CD4-positive, alpha-beta T cell (primary cell): ENCODE data around the gene UGT1A5. TPM values are rescaled to one million over a fixed set of nuclear protein-coding genes. Genes with fewer than 3 reads are reported as not detected.

Source experiments
- ATAC-seq: fragments of 200-7000 bp; cut with Tn5 transposase; one replicate; pipeline ENCODE4 v1.10.0; 2022; ENCODE audit warnings: mild to moderate bottlenecking; ENCODE audit not compliant: poor library complexity
- CTCF ChIA-PET: fragments of 350-600 bp; sonication (Branson Sonifier 250); formaldehyde crosslinking; loops from one replicate; lab custom pipeline; 2021; ENCODE audit warnings: antibody characterized with exemption, inconsistent platforms; lab: Charles Lee
- POLR2A ChIA-PET: fragments of 350-600 bp; sonication (Branson Sonifier 250); formaldehyde crosslinking; loops from one replicate; lab custom pipeline; 2021; ENCODE audit warnings: antibody characterized with exemption, inconsistent platforms; lab: Charles Lee
- DNase-seq, 14 experiments: peaks; one replicate each; pipeline ENCODE4 v3.0.0-alpha.2; 2013 to 2020; ENCODE audit warnings: mixed read lengths in 2 of 14
- H3K27ac ChIP-seq, 2 donors: one replicate each; pipeline versions ENCODE4 v1.5.1 to v1.7.0; 2013; ENCODE audit warnings: low read length in 2 of 2, low read depth in 1 of 2, mild to moderate bottlenecking in 1 of 2
- H3K27me3 ChIP-seq, 2 experiments: 1 replicate in 1 of 2; 2 replicates in 1 of 2; pipeline versions ENCODE4 v1.6.1 to v1.7.0; 2013; ENCODE audit warnings: low read length in 2 of 2, control low read depth in 1 of 2, mild to moderate bottlenecking in 1 of 2, moderate library complexity in 1 of 2; ENCODE audit not compliant: insufficient read depth in 2 of 2, control insufficient read depth in 1 of 2
- H3K36me3 ChIP-seq: one replicate; pipeline ENCODE4 v1.6.1; 2013; ENCODE audit warnings: low read length, control low read depth; ENCODE audit not compliant: insufficient read depth
- H3K4me1 ChIP-seq: one replicate; pipeline ENCODE4 v1.6.1; 2013; ENCODE audit warnings: low read length, control low read depth; ENCODE audit not compliant: insufficient read depth
- H3K4me3 ChIP-seq: one replicate; pipeline ENCODE4 v1.5.1; 2013; ENCODE audit warnings: mild to moderate bottlenecking, low read length, moderate library complexity
- H3K9me3 ChIP-seq, 2 experiments: 1 replicate in 1 of 2; 2 replicates in 1 of 2; pipeline versions ENCODE4 v1.6.1 to v1.7.0; 2013; ENCODE audit warnings: low read length in 2 of 2, mild to moderate bottlenecking in 2 of 2, control low read depth in 1 of 2, moderate library complexity in 1 of 2; ENCODE audit not compliant: control insufficient read depth in 1 of 2, insufficient read depth in 1 of 2
- H3K27ac Mint-ChIP-seq: one replicate; pipeline ENCODE4 v1.8.0; 2020; ENCODE audit warnings: mixed read lengths
- H3K27me3 Mint-ChIP-seq: one replicate; pipeline ENCODE4 v1.8.0; 2021; ENCODE audit warnings: mixed read lengths
- H3K36me3 Mint-ChIP-seq: one replicate; pipeline ENCODE4 v1.8.0; 2021; ENCODE audit warnings: low read depth, mixed read lengths
- H3K4me1 Mint-ChIP-seq: one replicate; pipeline ENCODE4 v1.8.0; 2021; ENCODE audit warnings: low read depth, mixed read lengths
- H3K4me3 Mint-ChIP-seq: one replicate; pipeline ENCODE4 v1.8.0; 2020; ENCODE audit warnings: mild to moderate bottlenecking, mixed read lengths
- H3K9me3 Mint-ChIP-seq: one replicate; pipeline ENCODE4 v1.8.0; 2020; ENCODE audit warnings: mixed read lengths
- CTCF ChIP-seq: fragments of 200-600 bp; IDR thresholded peaks from one replicate; pipeline ENCODE4 v1.8.0; 2022; ENCODE audit warnings: antibody characterized with exemption, mild to moderate bottlenecking
- intact Hi-C, 2 experiments: fragments of 100-400 bp; cut with DNase I in 1 of 2; cut with micrococcal nuclease in 1 of 2; formaldehyde crosslinking; loops; one replicate each; pipeline versions ENCODE4 v1.15.1 to v1.9.0; 2023 to 2025; cut with DNase I, micrococcal nuclease
- total RNA-seq, 174 experiments: library from RNA in 2 of 174; stranded (reverse) in 2 of 174; gene quantifications; one replicate each; pipeline ENCODE4 v1.2.3 and lab custom pipeline; 2021 to 2026

Gene UGT1A5
- total RNA-seq, 2 experiments from 2014 or later = not detected

GRCh38 chr2:233799087-233799665, 86.5 kb downstream of the UGT1A5 start:
- TF ChIP-seq CTCF = no peak
- intact Hi-C loops = no loop called here
- Histone ChIP-seq H3K27me3 (peaks cover 0 to 3% of the 10 kb centered on the region in 2 experiments), H3K4me1 (no peaks in the 10 kb centered on the region), H3K36me3 (no peaks in the 10 kb centered on the region), H3K9me3 (no peaks in the 10 kb centered on the region), H3K4me3 (no peak overlapping the region), H3K27ac (no peak overlapping the region)
- Mint-ChIP-seq H3K4me3 (no peak overlapping the region), H3K27me3 (peaks cover 11% of the 10 kb centered on the region), H3K9me3 (peaks cover 4% of the 10 kb centered on the region), H3K4me1 (no peaks in the 10 kb centered on the region), H3K27ac (no peak overlapping the region), H3K36me3 (no peaks in the 10 kb centered on the region)
- peak in 1 of 14 experiments; percentile 25 for DNase-seq
- ChIA-PET CTCF (no interaction called here), POLR2A (no interaction called here)
- no peak for ATAC-seq

- no peak overlapping the region for H3K4me3 ChIP-seq
- no peak overlapping the region for H3K27ac Mint-ChIP-seq
- no peaks in the 10 kb centered on the region for H3K36me3 ChIP-seq
- no peak overlapping the region for H3K4me3 Mint-ChIP-seq
- no peaks in the 10 kb centered on the region for H3K4me1 Mint-ChIP-seq
- peaks cover 1 to 3% of the 10 kb centered on the region in 2 experiments for H3K27me3 ChIP-seq
- H3K27me3 Mint-ChIP-seq = peaks cover 15% of the 10 kb centered on the region
- H3K27ac ChIP-seq = no peak overlapping the region
- no peaks in the 10 kb centered on the region for H3K9me3 ChIP-seq
- H3K4me1 ChIP-seq = no peaks in the 10 kb centered on the region
- peaks cover 4% of the 10 kb centered on the region for H3K9me3 Mint-ChIP-seq
- DNase-seq (no peak), ATAC-seq (no peak)
- ChIA-PET CTCF (no interaction called here), POLR2A (no interaction called here)
- intact Hi-C loops = no loop called here
- no peak for TF ChIP-seq CTCF
- no peaks in the 10 kb centered on the region for H3K36me3 Mint-ChIP-seq
These were observed 87.0 kb downstream of the UGT1A5 start for GRCh38 chr2:233799716-233800115.

- H3K27ac ChIP-seq = no peak overlapping the region
- H3K9me3 ChIP-seq = no peaks in the 10 kb centered on the region
- ATAC-seq = no peak
- no peaks in the 10 kb centered on the region for H3K36me3 ChIP-seq
- Mint-ChIP-seq H3K27ac (no peak overlapping the region), H3K4me3 (no peak overlapping the region), H3K36me3 (no peaks in the 10 kb centered on the region), H3K9me3 (peaks cover 4% of the 10 kb centered on the region), H3K27me3 (peaks cover 15% of the 10 kb centered on the region), H3K4me1 (no peaks in the 10 kb centered on the region)
- no peak for DNase-seq
- CTCF ChIA-PET = no interaction called here
- no peak for TF ChIP-seq CTCF
- H3K4me1 ChIP-seq = no peaks in the 10 kb centered on the region
- peaks cover 3 to 4% of the 10 kb centered on the region in 2 experiments for H3K27me3 ChIP-seq
- POLR2A ChIA-PET = no interaction called here
- H3K4me3 ChIP-seq = no peak overlapping the region
- intact Hi-C loops = no loop called here
These were observed 87.5 kb downstream of the UGT1A5 start for GRCh38 chr2:233800208-233800607.
